Right ventricle myocardium inferior (tissue), 1 donor: Measurements from ENCODE around the gene C1QB. TPM values are rescaled to one million over a fixed set of nuclear protein-coding genes. Genes with fewer than 3 reads are reported as not detected.

Experiments
- ATAC-seq: fragments of 200-7000 bp; cut with Tn5 transposase; one replicate; pipeline ENCODE4 v1.9.1; 2020; ENCODE audit warnings: mild to moderate bottlenecking, moderate library complexity
- DNase-seq: peaks from one replicate; pipeline ENCODE4 v3.0.0; 2021; ENCODE audit errors: missing footprints
- intact Hi-C: fragments of 100-400 bp; cut with DNase I; formaldehyde crosslinking; loops from one replicate; pipeline ENCODE4 v1.11.0; 2022
- long read RNA-seq: library from polyadenylated mRNA; unstranded; transcript quantifications from one replicate; pipeline ENCODE4 v2.0.0, GENCODE V29; 2021
- total RNA-seq: library from RNA; stranded (reverse); fragmentation: NEBNext Ultra II Directional; extraction: Animal tissue kit (Norgen Biotek cat#: 25700); gene quantifications from one replicate; pipeline ENCODE4 v1.2.1, GENCODE V29; 2021
- donor health status: DM: no; HTN: yes; CAD: no; lungs with severe emphysema.

C1QB gene
- 165 TPM for total RNA-seq
- long read RNA-seq, transcript C1QB-203 (3 exons, 1,254 nt) = major isoform, 38 of 52 reads
- long read RNA-seq, partial matches to known transcripts = 11 of 52 reads
- long read RNA-seq, other reads (novel, unspliced or antisense) = 0 of 52 reads

DNA sequence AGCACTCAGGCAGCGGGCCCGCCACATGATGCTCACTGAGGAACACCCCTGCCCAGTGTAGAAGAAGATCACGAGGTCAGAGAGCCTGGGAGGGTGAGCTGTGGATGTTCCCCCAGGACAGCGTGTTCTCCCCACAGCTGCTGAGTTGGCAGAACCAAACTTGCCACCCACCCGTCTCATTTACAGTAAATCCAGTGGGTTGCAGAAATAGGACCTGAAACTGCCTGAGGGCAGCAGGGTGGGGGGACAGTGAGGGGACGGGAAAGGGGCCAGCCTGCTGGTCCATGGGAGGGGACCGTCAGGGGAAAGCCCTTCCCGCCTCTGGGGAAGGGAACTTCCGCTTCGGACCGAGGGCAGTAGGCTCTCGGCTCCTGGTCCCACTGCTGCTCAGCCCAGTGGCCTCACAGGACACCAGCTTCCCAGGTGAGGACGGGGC, at the start of gene C1QB:
C1QB (plus strand) TSS at position 356 of the 436 bp plus-strand sequence. CDS start 6,227 bp downstream, outside the sequence.
- intact Hi-C loops = no loop called here
- ATAC-seq = peak; percentile 79
- peak; percentile 78 for DNase-seq

GRCh38 chr1:22606161-22606560, 46.9 kb upstream of the C1QB start:
- intact Hi-C loops = no loop called here
- ATAC-seq = no peak
- no peak for DNase-seq

GRCh38 chr1:22607154-22607553, 45.9 kb upstream of the C1QB start:
- intact Hi-C loops = no loop called here
- ATAC-seq (no peak), DNase-seq (no peak)

DNA sequence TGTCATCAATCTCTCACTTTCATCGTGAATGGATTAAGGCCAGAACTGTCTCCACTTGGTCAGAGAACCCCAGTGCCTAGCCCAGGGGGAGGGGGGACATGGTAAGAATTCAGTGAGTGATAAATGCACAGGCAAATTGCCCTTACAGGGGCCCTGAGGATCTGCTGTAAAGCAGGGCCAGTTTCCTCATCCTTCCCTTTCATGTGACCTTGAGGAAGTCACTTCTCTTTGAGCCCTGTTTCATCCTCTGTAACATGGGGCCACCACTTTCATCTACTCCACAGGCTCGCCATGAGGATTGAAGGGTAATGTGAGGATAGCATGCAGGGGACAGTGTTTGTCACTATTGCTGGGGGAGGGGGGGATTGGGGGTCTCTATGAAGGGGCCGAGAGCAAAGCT, 44.7 kb upstream of the C1QB start:
- intact Hi-C loops = no loop called here
- DNase-seq (no peak), ATAC-seq (no peak)

GRCh38 chr1:22609291-22609690, 43.7 kb upstream of the C1QB start:
- no peak for ATAC-seq
- no peak for DNase-seq
- intact Hi-C loops = no loop called here

- intact Hi-C loops = no loop called here
- ATAC-seq (no peak), DNase-seq (no peak)
Observed at GRCh38 chr1:22611530-22611947, 41.5 kb upstream of the C1QB start.

- DNase-seq = no peak
- no peak for ATAC-seq
- intact Hi-C loops = no loop called here
Observed at GRCh38 chr1:22612671-22613571, 40.1 kb upstream of the C1QB start.

GRCh38 chr1:22613572-22613918, 39.5 kb upstream of the C1QB start:
- intact Hi-C loops = no loop called here
- DNase-seq = peak; percentile 13
- no peak for ATAC-seq

- DNase-seq (peak; percentile 34), ATAC-seq (no peak)
- intact Hi-C loops = no loop called here
Observed at GRCh38 chr1:22613951-22614350, 39.1 kb upstream of the C1QB start.

DNA sequence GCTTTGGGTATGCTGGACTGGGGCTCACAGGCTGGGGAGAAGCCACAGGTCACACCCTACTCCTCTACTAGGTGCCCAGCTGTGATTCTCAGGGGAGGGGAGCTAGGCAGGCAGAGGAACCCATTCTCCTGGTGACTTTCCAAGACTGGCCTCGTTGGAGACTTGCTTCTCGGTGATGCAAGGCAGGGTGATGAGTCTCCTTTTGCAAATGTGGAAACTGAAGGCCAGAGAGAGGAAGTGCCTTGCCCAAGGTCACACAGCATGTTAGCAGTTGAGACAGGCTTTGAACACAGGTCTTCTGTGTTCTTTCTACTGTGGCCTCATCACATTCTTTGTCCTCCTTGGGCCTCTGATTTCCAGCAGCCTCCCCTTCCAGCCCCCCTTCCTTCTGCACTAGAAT, 37.1 kb upstream of the C1QB start:
- DNase-seq = no peak
- intact Hi-C loops = no loop called here
- no peak for ATAC-seq

DNA sequence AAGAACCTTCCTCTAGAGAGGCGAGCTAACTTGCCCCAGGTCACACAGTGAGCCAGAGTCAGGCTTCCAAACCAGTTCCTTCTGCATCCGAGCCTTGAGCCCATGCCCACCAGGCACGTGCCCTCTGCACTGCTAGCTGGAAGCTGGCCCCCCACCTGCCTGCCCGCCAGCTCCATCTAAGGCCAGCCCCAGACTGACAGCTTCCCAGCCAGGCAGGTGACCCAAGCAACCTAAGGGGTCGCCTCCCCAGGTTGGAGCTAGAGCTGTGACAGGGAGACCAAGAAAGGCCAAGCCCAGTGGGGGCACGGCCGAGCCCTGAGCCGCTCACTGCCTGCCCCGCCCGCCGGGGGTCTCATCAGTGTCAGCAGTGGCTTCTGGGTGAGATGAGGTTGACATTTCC, 36.5 kb upstream of the C1QB start:
- ATAC-seq (no peak), DNase-seq (no peak)
- intact Hi-C loops = no loop called here

- ATAC-seq (no peak), DNase-seq (no peak)
- intact Hi-C loops = no loop called here
Observed at GRCh38 chr1:22618056-22618455, 35.0 kb upstream of the C1QB start.

GRCh38 chr1:22619252-22619651, 33.8 kb upstream of the C1QB start:
- intact Hi-C loops = no loop called here
- no peak for ATAC-seq
- no peak for DNase-seq

DNA sequence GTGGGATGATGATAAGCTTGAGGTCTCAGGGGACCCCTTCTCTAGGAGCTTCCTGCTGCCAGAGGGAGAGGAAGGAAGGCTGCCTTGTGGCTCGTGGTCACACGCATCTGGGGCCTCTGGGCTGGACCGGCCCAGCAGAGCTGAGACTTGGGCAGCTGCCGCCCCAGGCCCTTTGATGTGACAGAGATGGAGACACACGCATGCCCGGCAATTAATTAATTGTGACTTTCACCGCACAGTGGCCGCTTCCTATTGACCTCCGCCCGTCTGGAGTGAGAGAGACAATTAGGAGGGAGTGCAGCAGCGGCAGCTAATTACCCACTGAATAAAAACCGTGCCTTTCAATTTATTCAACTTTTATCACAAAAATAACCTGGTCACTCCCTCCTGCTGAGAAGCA, 33.2 kb upstream of the C1QB start:
- DNase-seq = no peak
- no peak for ATAC-seq
- intact Hi-C loops = no loop called here

DNA sequence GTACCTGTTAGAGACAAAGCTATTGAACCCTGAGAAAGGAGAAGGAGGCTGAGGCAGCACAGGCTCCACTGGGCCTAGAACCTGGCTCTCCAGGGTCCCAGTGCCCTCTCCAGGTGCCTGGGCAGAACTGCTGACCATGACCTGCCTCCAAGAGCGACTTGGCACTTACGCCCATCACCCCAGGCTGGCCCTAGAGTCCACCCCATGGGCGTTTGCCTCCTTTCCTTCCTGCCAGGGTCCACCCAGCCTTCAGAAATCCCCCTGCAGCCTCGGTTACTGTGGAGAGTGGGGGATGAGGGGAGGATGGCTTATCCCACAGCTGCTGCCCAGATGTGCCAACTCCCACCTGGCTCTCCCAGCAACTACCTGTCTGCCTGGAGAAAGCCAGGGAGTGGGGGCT, 31.3 kb upstream of the C1QB start:
- no peak for DNase-seq
- intact Hi-C loops = no loop called here
- ATAC-seq = no peak

GRCh38 chr1:22625262-22625925, 27.6 kb upstream of the C1QB start:
- ATAC-seq = no peak
- intact Hi-C loops = no loop called here
- DNase-seq = no peak

DNA sequence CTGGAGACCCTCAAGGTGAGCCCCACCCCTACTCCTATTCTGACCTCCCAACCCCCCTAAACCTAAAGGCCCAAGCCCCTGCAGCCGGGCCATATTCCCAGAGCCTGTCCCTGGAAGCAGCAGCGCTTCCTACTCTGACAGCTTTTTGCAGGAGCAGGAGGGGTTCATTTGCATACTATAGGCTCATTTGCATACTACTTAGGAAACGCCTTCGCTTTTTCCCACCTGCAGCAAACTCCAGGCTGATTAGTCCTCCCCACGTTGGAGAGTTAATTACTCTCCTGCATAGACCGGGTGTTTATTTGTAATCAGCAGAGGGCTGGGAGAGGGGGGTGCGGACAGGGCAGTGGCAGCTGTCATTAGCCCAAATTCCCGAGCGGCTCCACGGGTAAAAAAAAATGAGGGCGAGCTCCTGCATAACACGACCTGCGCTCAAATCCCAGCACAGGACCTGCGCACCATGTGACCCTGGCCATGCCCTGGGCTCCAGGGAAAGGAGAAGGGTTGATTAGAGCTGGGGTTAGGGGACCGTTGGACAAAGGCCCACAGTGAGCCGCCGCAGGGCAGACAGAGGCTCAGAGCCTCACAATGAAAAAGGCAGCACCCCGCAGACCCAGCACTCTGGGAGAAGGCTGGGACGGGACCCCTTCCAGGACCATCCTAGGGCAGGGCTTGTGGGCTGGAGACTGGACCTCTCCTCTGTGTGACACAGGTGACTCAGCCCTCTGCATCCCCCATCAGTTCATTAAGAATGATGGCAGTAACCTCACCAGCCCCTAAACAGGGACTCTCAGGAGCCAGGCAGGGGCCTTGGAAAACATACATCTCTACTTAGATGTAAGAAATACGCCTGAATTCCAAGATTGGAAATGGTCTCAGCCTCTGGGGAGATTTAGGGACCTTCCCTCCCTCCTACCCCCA, 26.5 kb upstream of the C1QB start:
- ATAC-seq (no peak), DNase-seq (no peak)
- intact Hi-C loops = no loop called here

DNA sequence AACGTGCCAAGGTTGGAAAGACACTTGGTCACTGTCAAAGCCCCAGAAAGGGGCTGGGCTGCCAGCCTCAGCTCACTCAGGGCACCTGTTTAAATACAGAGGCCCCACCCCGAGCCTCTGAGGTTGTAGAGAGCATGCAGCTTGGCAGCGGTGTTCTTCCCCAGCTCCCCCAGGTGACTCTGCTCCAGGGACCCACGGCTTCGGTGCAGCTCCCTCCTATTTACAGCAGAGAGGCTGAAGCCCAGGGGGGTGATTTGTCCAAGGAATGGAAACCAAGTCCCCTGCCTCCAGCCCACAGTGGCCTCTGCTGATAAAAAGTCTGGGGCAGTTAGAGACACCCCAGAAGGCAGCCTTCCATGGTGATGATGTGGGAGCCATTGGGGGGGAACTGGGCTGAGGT, 25.7 kb upstream of the C1QB start:
- intact Hi-C loops = no loop called here
- DNase-seq = no peak
- no peak for ATAC-seq
